HG03066 (cell line): ENCODE measurements around the gene OR2A7.
A peak's percentile ranks its signal among the peaks of the same experiment; 100 is the strongest.
"Not testable (repeated sequence)": the region's sequence is repeated elsewhere in the genome, so short reads cannot be mapped to it uniquely, and the experiment has no call there.

Source experiments
- ATAC-seq: cut with Tn5 transposase; IDR thresholded peaks from one replicate; pipeline ENCODE4 v1.9.1; 2021; ENCODE audit warnings: low read depth; ENCODE audit not compliant: unreplicated experiment

The OR2A7 gene

DNA sequence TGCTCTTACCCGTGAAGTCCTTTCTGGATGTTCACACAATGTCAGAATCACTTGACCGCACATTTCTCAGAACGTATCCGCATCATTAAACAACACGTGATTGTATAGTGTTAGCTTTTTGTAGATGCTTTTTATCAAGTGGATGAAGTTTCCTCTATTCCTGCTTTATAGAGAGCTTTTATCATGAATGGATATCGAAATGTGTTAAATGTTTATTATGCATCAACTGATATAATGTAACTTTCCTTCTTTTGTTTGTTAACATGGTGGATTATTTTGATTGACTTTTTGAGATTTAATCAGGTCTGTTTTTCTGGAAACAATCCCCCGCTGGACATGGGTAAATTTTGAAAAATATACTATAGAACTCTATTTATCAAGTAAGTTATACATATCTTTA lies at the start of gene OR2A7:
TSS of gene OR2A7 (minus strand) at position 101 of the 400 bp plus-strand sequence. CDS start 5,164 bp downstream, outside the sequence.
- ATAC-seq = not testable (repeated sequence)

DNA sequence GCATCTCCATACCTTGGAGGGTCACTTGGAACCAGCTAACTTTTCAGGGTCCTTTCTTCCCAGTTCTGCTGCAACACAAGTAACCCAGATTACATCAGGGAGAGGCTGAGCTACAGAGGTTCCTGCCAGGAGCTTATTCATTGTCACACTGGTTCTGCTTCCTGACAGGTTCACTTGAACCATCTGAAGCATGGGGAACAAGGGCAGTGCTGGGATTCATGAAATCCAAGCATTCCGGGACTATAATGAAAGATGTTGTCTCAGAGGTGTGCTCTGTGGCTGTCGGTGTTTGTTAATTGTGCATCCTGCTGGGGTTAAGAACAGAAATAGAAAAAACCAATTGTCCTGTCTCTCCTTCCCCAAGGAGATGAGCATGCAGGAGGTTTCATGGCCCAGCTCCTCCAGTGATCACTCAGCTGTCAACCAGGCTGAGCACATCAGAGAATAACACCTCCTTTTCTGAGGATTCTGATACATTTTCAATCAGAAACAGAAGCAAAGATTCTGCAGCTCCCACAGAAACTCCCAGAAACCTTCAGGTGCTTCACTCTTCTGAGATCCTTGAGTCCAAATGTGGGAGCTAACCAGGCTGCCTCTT lies 47.4 kb upstream of the OR2A7 start, which contains the start of gene OR2A1:
TSS of gene OR2A1 (plus strand) at position 548 of the 598 bp plus-strand sequence. CDS start 5,706 bp downstream, outside the sequence.
- ATAC-seq = not testable (repeated sequence)

GRCh38 chr7:144311218-144311617 lies 46.6 kb upstream of the OR2A7 start:
- not testable (repeated sequence) for ATAC-seq

- not testable (repeated sequence) for ATAC-seq
Observed at GRCh38 chr7:144309702-144310101, 45.1 kb upstream of the OR2A7 start.

GRCh38 chr7:144305156-144305555 lies 40.6 kb upstream of the OR2A7 start:
- ATAC-seq = not testable (repeated sequence)

GRCh38 chr7:144303607-144304006 lies 39.0 kb upstream of the OR2A7 start:
- not testable (repeated sequence) for ATAC-seq

DNA sequence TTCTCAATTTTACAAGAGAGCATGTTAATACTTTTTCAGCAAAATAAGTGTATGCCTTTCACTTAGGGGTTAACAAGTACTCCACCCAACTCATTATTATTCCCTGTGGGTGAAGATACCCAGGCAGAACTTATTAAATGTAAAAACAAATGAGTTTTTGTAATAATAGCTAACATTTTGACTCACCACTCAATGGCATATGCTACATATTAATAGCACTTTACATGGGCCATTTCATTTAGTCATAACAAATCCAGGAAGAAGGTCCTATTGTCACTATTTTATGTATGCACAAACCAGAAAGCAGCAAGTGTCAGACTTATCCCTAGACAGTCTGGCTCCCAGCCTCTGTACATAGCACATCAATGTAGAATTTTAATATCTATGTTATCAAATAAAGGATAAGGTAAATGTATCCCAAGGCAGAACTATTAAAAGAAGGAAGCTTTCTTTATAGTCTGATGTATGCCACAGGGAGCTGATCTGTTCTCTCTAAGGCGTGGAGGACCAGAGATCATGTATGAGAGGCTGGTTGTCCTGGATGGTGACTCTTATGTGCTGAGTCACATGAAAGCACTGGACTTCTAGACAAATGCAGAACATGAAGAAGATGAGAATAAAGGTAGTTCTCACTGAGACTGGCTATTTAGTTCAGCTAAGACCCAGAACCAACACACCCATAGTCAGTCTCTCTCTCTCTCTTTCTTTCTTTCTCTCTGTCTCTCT lies 38.1 kb upstream of the OR2A7 start:
- not testable (repeated sequence) for ATAC-seq

DNA sequence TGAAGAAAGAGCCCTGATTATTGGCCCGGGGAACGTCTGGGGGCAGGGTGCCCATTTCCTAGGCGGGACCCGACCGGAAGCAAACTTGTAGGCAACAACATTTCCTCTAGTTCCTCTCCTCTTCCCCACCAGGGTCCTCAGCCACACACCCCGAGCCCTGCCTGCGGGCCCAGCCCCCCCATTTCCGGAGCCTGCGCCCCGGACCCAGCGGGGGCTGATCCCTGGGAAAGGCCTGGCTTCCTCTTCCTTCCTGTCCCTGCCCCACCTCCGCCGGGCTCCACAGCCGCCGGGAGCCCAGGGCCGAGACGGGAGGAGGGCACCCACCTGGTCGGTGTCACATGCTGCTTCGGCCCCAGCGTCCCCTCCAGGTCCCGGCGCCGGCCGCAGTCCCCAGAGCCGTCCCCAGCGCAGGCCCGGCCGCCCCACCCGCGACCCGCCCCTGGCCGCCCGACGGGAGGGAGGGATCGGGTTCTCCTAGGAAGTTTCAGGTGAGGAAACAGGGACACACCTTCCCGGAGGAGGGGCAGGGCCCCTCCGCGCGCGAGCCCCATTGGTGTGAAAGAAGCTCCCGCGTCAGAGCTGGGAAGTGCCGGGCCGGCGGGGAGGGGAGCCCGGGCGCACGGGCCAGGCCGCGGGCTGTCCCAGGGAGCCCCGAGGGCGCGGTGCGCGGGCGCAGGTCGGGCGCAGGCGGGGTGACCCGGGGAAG lies 29.4 kb upstream of the OR2A7 start:
- ATAC-seq = peak; percentile 67

- not testable (repeated sequence) for ATAC-seq
Observed at GRCh38 chr7:144292384-144293161, 28.0 kb upstream of the OR2A7 start.

DNA sequence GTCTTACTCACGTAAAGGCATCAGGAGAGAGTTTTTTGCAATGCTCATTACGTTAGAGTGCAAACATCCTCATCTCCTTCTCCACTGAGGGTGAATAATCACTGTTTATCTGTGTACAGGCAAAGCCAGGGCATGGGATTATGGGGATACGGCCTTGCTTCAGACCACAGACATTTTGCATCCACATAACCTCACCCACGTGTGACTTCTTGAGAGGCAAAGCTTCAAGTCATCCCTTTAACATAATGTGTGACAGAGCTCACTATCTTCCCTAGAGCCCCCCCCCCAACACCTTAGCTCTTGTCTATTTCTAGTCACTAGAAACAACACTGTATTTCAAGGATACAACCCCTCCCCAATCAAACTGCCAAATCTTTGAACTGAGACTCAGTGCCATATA lies 27.0 kb upstream of the OR2A7 start:
- ATAC-seq = not testable (repeated sequence)

DNA sequence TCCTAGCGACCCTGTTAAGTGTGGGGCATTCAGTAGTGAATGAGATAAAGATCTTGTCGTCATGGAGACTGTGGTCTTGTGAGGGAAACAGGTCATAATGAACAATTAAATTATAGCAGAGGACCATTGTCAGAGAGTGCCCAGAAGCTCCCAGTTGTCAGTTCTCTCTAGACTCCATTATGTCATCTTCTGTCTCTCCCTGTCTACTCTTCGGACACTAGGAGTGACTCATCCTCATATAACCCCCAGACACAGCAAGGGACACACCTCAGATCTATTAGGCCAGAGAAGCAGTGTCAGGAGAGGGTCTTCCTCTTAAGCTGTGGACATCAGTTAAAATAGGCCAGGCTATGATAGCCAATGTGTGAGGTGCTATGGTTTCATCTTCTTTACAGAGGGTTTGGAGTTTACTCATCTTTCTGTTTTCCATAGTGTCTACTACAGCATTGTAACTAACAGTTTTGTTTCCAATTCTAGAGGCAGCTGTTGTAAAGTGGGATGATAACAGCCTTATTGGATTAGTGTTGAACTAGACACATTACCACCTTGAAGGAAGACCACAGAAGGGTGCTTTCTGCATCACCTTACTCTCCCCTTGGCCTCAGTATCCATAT lies 22.7 kb upstream of the OR2A7 start:
- not testable (repeated sequence) for ATAC-seq

DNA sequence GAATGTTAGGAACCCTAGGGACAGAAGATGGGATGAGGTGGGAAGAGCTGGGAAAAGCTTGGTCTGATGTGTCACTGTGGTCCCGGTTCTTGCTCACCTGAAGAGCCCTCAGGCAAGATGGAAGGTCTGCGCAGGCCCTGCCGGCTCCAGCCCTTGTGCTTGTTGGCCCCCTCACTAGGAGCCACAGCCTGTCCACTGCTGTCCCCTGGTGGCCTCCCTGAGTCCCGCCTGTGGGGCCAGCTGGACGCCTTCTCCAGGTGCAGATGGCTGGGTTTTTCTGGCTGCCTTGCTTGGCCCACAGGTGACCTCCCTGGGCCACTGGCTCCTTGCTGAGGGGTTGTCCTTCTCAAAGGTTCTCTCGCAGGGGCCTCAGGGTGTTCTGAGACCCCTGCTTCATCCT lies 19.1 kb upstream of the OR2A7 start:
- not testable (repeated sequence) for ATAC-seq

DNA sequence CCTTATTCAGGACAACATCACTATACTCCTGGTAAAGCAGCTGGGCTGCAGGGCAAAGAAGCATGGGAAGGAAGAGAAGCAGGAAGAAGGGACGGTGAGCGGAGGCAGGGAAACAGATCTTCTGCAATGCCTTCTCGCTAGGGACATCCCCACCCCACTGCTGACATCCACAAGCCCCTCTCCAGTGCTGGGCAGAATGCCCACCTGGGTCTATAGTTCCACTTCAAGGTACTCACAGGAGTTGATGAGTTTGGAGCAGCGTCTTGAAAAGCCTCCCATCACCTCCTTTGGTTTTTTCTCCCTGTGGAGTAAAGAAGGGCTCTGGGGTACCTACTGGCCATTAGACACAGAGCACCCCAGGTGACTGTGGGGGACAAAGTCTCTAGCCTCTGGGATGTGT lies 17.9 kb upstream of the OR2A7 start:
- not testable (repeated sequence) for ATAC-seq

GRCh38 chr7:144281981-144282380 lies 17.4 kb upstream of the OR2A7 start:
- ATAC-seq = not testable (repeated sequence)

- ATAC-seq = not testable (repeated sequence)
Observed at GRCh38 chr7:144280010-144280409, 15.4 kb upstream of the OR2A7 start.

DNA sequence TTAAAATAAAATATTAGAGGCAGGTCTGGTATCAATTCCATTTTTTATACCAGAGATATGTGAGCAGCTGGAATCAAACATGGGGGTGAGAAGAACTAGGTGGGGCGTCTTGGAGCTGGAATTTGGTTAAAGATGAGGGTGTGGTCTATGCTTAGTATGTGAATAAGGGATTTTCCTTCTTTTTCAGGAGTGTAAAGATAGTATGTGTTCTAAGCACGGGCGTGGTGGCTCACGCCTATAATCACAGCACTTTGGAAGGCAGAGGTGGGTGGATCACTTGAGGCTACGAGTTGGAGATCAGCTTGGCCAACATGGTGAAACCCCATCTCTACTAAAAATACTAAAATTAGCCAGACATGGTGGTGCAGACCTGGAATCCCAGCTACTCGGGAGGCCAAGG lies 10.7 kb upstream of the OR2A7 start:
- ATAC-seq = not testable (repeated sequence)

DNA sequence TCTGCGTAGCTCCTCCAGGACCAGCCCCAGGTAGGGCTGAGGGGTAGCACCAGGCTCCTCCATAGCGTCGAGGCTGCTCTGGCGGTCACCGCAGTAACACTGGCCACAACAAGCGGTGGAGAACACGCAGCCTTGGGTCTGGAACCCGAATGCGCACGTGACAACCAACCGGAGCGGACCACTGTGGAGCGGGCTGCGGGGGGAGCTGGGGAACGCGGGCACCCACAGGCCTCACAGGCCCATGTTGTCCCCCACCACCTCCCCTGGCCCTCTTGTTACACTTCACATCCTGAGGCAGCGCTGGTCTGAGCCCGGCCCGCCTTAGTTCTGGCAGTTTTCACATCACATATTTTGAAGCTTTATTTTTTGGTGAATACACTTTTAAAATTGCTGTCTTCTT lies 4.6 kb upstream of the OR2A7 start, which contains the start of gene CTAGE8:
TSS of gene CTAGE8 (minus strand) at position 101 of the 400 bp plus-strand sequence. CDS start at position 63, 38 bp downstream.
- ATAC-seq = not testable (repeated sequence)

DNA sequence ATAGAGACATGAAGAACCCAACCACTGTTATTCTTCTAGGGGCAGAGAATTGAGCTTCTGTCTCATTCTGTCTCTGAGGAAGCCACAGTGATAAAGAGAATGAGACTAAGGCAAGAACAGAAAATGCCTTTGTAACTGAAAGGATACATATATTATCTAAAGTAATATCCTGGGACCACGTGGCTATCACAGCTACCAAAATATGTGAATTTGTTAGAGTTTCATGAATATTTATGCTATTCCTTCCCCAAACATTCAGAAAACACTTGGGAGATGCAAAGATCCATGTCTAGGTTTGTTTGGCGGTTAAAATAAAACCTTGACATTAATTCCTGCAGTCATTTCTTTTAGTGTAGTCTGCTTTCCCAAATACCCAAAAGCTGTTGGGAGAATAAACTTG lies 2.5 kb downstream of the OR2A7 start:
- not testable (repeated sequence) for ATAC-seq

- not testable (repeated sequence) for ATAC-seq
Observed at GRCh38 chr7:144259067-144259466, 5.5 kb downstream of the OR2A7 start.

DNA sequence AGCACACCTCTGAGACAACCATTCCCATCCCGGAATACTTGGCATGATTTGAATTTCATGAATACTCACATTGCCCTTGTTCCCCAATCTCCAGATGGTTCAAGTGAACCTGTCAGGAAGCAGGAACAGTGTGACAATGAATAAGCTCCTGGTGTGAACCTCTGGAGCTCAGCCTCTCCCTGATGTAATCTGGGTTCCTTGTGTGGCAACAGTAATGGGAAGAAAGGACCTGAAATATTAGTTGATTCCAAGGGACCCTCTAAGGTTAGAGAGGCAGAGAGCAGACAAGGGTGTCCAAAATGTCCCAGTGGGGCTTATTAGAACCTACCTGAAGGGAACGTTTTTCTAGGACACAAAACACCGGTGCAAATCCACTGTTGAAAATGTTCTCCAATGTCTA lies 8.5 kb downstream of the OR2A7 start:
- ATAC-seq = no peak
